Activated CD8-positive, alpha-beta T cell treated with anti-CD3 and anti-CD28 coated beads for 36 hours (primary cell): ENCODE results near the gene IGF2BP1. TPM values are rescaled to one million over a fixed set of nuclear protein-coding genes. Genes with fewer than 3 reads are reported as not detected.

ENCODE experiments used
- ATAC-seq: fragments of 200-7000 bp; cut with Tn5 transposase; one replicate; pipeline ENCODE4 v1.10.0; 2021; ENCODE audit warnings: mild to moderate bottlenecking, moderate library complexity
- CTCF ChIA-PET: fragments of 350-600 bp; sonication (Branson Sonifier 250); formaldehyde crosslinking; loops from one replicate; lab custom pipeline; 2021; ENCODE audit warnings: antibody characterized with exemption; lab: Charles Lee
- POLR2A ChIA-PET: fragments of 350-600 bp; sonication (Branson Sonifier 250); formaldehyde crosslinking; loops from one replicate; lab custom pipeline; 2021; ENCODE audit warnings: antibody characterized with exemption; lab: Charles Lee
- DNase-seq: peaks from one replicate; pipeline ENCODE4 v3.0.0-alpha.2; 2020
- H3K27ac Mint-ChIP-seq: one replicate; pipeline ENCODE4 v1.8.0; 2021; ENCODE audit warnings: mild to moderate bottlenecking, mixed read lengths
- H3K27me3 Mint-ChIP-seq: one replicate; pipeline ENCODE4 v1.8.0; 2021; ENCODE audit warnings: mixed read lengths
- H3K36me3 Mint-ChIP-seq: one replicate; pipeline ENCODE4 v1.8.0; 2021; ENCODE audit warnings: low read depth, mixed read lengths
- H3K4me1 Mint-ChIP-seq: one replicate; pipeline ENCODE4 v1.8.0; 2021; ENCODE audit warnings: low read depth, mixed read lengths
- H3K4me3 Mint-ChIP-seq: one replicate; pipeline ENCODE4 v1.8.0; 2021; ENCODE audit warnings: mild to moderate bottlenecking, moderate library complexity, mixed read lengths
- H3K9me3 Mint-ChIP-seq: one replicate; pipeline ENCODE4 v1.8.0; 2021; ENCODE audit warnings: mixed read lengths
- CTCF ChIP-seq: fragments of 200-600 bp; IDR thresholded peaks from one replicate; pipeline ENCODE4 v1.8.0; 2022; ENCODE audit warnings: antibody characterized with exemption, mild to moderate bottlenecking
- intact Hi-C: fragments of 100-400 bp; cut with micrococcal nuclease; formaldehyde crosslinking; loops from one replicate; pipeline ENCODE4 v1.10.0; 2022
- total RNA-seq, 2 experiments: library from RNA; stranded (reverse); gene quantifications; one replicate each; pipeline ENCODE4 v1.2.3, GENCODE V29; 2021

Gene IGF2BP1
- total RNA-seq, 2 experiments from 2014 or later: 0.18 to 0.51 TPM

DNA sequence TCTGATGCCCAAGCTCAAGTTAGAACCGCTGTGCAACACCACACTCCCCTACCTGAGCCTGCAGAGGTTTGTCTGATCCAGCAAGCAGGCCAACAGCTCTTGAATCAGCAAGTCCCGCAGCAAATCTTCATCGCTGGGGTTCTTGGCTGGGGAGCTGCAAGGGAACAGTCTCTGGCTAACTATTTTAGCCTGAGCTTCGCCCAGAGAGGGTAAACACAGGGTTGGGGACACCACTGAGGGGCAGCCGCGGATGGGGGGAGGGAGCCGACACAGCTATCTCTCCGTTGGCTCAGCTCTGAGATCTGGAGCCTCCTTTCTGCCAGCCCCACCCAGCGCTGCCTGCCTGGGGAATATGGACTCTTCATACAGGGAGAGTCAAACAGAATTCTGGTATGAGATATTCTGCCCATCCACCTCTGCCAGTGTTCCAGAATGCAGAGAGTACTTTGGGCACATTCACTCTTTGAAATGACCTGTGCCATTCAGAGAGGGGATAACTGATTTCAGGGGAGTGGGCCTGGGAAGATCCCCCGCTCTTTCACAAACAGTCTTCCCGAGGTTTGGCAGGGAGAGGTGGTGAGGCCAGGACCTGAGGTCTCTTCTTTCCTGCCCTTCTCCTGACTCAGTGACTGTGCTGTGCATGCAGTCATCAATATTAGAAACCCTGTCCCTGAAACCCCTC lies 36.2 kb upstream of the IGF2BP1 start:
- H3K27me3 Mint-ChIP-seq: peaks cover 32% of the 10 kb centered on the region
- DNase-seq (no peak), ATAC-seq (no peak)
- H3K27ac Mint-ChIP-seq: no peak overlapping the region
- H3K4me3 Mint-ChIP-seq: no peak overlapping the region
- intact Hi-C loops: loop anchor here (10.0 kb wide), 1 partner anchor 74 kb away; no protein-coding TSS in a partner anchor
- no peaks in the 10 kb centered on the region for H3K36me3 Mint-ChIP-seq
- CTCF ChIA-PET: interaction anchor here (1.1 to 2.3 kb wide), 4 partner anchors 71 to 325 kb away, joined by 3 to 8 read pairs (median 4); no protein-coding TSS in a partner anchor
- H3K4me1 Mint-ChIP-seq: no peaks in the 10 kb centered on the region
- POLR2A ChIA-PET: no interaction called here
- H3K9me3 Mint-ChIP-seq: no peaks in the 10 kb centered on the region
- TF ChIP-seq CTCF: no peak

GRCh38 chr17:48961516-48962233 lies 35.5 kb upstream of the IGF2BP1 start:
- ChIA-PET CTCF (interaction anchor here (1.1 to 2.3 kb wide), 4 partner anchors 71 to 326 kb away, joined by 3 to 8 read pairs (median 3); no protein-coding TSS in a partner anchor), POLR2A (interaction anchor here (0.6 kb wide), 1 partner anchor 16 kb away, joined by 3 read pairs; no protein-coding TSS in a partner anchor)
- intact Hi-C loops: loop anchor here (10.0 kb wide), 1 partner anchor 73 kb away; no protein-coding TSS in a partner anchor
- DNase-seq (no peak), ATAC-seq (no peak)
- H3K27me3 Mint-ChIP-seq: peaks cover 29% of the 10 kb centered on the region
- TF ChIP-seq CTCF: no peak
- H3K4me1 Mint-ChIP-seq: no peaks in the 10 kb centered on the region
- no peak overlapping the region for H3K27ac Mint-ChIP-seq
- H3K4me3 Mint-ChIP-seq: no peak overlapping the region
- H3K36me3 Mint-ChIP-seq: no peaks in the 10 kb centered on the region
- H3K9me3 Mint-ChIP-seq: no peaks in the 10 kb centered on the region

DNA sequence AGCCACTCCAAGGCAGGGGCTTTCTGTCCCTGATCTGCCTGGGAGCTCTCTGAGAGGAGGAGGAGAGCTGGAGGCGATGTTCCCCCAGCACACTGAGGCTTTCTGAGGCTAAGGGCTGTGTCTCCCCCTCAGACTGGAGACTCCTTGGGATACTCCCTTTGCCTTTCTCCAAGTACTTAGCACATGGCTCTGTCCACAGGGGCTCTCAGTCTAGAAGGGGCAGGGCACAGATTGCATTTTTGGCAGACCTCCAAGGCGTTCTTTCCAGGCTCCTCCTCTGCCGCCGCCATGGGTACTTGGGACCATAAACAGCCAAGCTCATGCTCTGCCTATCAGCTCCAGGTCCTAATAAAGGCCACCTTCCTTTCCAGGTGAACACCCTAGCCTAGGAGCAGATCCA lies 27.0 kb upstream of the IGF2BP1 start:
- H3K27me3 Mint-ChIP-seq: peaks cover 29% of the 10 kb centered on the region
- no peak for TF ChIP-seq CTCF
- POLR2A ChIA-PET: no interaction called here
- DNase-seq (no peak), ATAC-seq (no peak)
- H3K27ac Mint-ChIP-seq: no peak overlapping the region
- no peaks in the 10 kb centered on the region for H3K36me3 Mint-ChIP-seq
- CTCF ChIA-PET: no interaction called here
- H3K9me3 Mint-ChIP-seq: no peaks in the 10 kb centered on the region
- H3K4me3 Mint-ChIP-seq: no peak overlapping the region
- intact Hi-C loops: no loop called here
- peaks cover 6% of the 10 kb centered on the region for H3K4me1 Mint-ChIP-seq

- H3K27ac Mint-ChIP-seq: no peak overlapping the region
- H3K27me3 Mint-ChIP-seq: peaks cover 27% of the 10 kb centered on the region
- no peak overlapping the region for H3K4me3 Mint-ChIP-seq
- CTCF ChIA-PET: no interaction called here
- DNase-seq (no peak), ATAC-seq (no peak)
- POLR2A ChIA-PET: no interaction called here
- no peaks in the 10 kb centered on the region for H3K9me3 Mint-ChIP-seq
- intact Hi-C loops: no loop called here
- no peak for TF ChIP-seq CTCF
- no peaks in the 10 kb centered on the region for H3K36me3 Mint-ChIP-seq
- H3K4me1 Mint-ChIP-seq: peaks cover 6% of the 10 kb centered on the region
Observed at GRCh38 chr17:48970865-48971687, 26.1 kb upstream of the IGF2BP1 start.
